ENCODE measurements around the gene MAFG.

Gene MAFG

DNA sequence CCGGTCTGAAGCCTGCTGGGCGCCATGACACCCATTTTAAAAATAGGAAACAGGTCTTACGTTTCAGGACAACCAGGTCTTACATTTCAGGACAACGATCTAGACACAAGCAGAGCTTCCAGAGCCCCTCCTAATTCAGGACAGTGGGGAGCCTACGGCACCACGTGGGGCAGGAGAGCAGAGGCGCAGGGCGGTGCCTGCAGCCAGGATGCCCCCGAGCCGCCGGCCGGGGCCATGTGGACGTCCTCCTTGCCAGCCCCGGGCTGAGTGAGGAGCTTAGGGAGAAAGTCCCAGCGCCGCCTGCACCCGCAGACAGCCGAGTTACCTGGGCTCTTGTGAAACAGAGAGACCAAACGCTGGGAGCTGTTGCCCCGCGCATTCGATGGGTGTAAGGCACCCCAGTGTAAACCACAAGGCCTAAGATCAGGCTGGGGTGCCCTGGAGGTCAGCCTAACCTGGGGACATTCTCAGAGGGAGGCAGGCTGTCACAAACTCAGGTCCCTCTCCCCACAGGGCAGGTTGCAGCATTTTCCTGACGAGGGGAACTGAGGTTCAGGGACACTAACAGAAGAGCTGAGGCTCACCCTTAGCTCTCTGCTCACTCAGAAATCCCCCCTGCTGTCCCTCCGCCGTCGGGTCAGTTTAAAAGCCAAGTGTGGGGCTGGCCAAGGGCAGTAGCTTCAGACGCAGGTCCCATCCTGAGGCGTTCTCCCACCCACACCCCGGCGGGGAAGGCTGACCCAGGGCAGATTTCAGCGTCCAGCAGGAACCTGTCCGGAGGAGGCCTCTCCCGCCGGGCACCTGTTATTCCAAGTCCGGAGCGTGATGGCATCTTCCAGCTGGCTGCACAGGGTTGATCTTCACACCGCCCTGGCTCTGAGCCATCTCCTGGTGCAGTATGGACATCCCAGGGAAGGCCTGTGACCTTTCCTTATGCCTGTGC, 35.2 kb upstream of the MAFG start:
- Histone ChIP-seq H3K27me3 (replicated peaks; ENCODE audit: insufficient read depth, low read length) (peaks cover 81% of the 10 kb centered on the region), H2AFZ (ENCODE audit: low read length) (no peak overlapping the region)

DNA sequence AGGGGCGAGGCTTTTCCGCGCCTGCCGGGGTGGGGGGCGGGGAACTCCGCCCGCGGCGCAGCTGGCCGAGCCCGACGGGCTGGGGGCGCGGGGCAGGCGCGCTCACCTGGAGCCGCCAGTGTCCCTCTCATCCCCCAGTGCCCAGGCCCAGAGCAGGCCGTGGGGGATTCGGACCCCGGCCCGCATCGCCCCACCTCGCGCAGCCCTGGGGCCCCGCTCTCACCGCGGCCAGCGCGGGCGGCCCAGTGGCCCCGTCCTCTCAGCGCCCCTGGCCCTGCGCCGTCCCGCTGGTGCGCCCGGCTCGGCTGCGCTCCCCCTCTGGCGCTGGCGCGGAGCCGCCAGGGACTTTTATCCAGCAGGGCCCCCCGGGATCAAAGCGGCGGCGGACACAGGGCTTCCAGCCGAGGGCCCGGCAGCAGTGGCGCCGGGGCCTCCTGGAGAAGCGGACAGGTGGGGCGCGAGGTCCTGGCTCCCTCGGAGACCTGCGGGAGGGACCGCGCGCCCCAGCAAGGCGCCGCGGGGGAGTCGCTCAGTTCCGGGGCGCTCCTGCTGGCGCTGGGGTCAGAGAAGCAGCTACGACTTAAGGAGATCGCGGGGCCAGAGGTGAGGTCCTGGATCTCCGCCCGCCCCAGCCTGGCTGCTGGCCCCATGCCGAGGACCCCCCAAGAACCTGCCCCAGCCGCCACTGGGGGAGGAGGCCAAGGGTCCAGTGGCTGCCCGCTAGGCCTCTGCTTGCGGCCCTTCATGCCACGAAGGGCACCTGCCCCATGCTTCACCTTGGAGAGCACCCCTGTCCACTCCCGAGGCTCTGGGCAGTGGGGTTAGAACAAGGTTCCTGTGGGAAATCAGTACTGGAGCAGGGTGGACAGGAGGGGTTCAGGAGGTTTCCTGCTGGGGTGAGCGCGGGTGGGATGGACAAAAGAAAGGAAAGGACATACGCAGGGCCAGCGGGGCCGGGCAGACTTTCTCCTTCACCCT, 34.3 kb upstream of the MAFG start:
- no peak overlapping the region for H3K9ac ChIP-seq (ENCODE audit: low read length)
- H2AFZ ChIP-seq (ENCODE audit: low read length), result no peak overlapping the region
- H3K9me3 ChIP-seq (replicated peaks; ENCODE audit: insufficient read depth, low read length), result no peaks in the 10 kb centered on the region
- TF ChIP-seq EZH2 (optimal IDR thresholded peaks at IDR 0.05; ENCODE audit: low read depth, low read length) (no peak), EZH2phosphoT487 (IDR thresholded peaks at IDR 0.05; ENCODE audit: low read length) (no peak)
- H4K20me1 ChIP-seq (ENCODE audit: insufficient read depth, low read length), result no peaks in the 10 kb centered on the region
- H3F3A ChIP-seq (ENCODE audit: insufficient read depth, low read length), result no peaks in the 10 kb centered on the region
- no peak overlapping the region for H3K4me2 ChIP-seq (ENCODE audit: low read depth, low read length)
- peaks cover 82% of the 10 kb centered on the region for H3K27me3 ChIP-seq (replicated peaks; ENCODE audit: insufficient read depth, low read length)
- no peaks in the 10 kb centered on the region for H3K9me2 ChIP-seq (replicated peaks; ENCODE audit: insufficient read depth, low read length)
- H3K4me1 ChIP-seq (ENCODE audit: low read length), result no peaks in the 10 kb centered on the region
- no peak for DNase-seq
- no peak overlapping the region for H3K27ac ChIP-seq (ENCODE audit: low read length)
- no peaks in the 10 kb centered on the region for H3K36me3 ChIP-seq (replicated peaks; ENCODE audit: insufficient read depth, low read length)
- no peaks in the 10 kb centered on the region for H3K79me2 ChIP-seq (ENCODE audit: low read length)
- H3K4me3 ChIP-seq (ENCODE audit: low read length), result no peak overlapping the region

More for the DNA sequence above, 35.2 kb upstream of the MAFG start:
- Histone ChIP-seq H3K4me1 (ENCODE audit: low read length) (no peaks in the 10 kb centered on the region), H3K9me3 (replicated peaks; ENCODE audit: insufficient read depth, low read length) (no peaks in the 10 kb centered on the region), H3K36me3 (replicated peaks; ENCODE audit: insufficient read depth, low read length) (no peaks in the 10 kb centered on the region), H4K20me1 (ENCODE audit: insufficient read depth, low read length) (no peaks in the 10 kb centered on the region), H3F3A (ENCODE audit: insufficient read depth, low read length) (no peaks in the 10 kb centered on the region), H3K4me2 (ENCODE audit: low read depth, low read length) (no peak overlapping the region), H3K27ac (ENCODE audit: low read length) (no peak overlapping the region), H3K9ac (ENCODE audit: low read length) (no peak overlapping the region), H3K79me2 (ENCODE audit: low read length) (no peaks in the 10 kb centered on the region), H3K9me2 (replicated peaks; ENCODE audit: insufficient read depth, low read length) (no peaks in the 10 kb centered on the region), H3K4me3 (ENCODE audit: low read length) (no peak overlapping the region)
- no peak for DNase-seq
- TF ChIP-seq, protein P1, sequence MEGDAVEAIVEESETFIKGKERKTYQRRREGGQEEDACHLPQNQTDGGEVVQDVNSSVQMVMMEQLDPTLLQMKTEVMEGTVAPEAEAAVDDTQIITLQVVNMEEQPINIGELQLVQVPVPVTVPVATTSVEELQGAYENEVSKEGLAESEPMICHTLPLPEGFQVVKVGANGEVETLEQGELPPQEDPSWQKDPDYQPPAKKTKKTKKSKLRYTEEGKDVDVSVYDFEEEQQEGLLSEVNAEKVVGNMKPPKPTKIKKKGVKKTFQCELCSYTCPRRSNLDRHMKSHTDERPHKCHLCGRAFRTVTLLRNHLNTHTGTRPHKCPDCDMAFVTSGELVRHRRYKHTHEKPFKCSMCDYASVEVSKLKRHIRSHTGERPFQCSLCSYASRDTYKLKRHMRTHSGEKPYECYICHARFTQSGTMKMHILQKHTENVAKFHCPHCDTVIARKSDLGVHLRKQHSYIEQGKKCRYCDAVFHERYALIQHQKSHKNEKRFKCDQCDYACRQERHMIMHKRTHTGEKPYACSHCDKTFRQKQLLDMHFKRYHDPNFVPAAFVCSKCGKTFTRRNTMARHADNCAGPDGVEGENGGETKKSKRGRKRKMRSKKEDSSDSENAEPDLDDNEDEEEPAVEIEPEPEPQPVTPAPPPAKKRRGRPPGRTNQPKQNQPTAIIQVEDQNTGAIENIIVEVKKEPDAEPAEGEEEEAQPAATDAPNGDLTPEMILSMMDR (IDR thresholded peaks at IDR 0.05; ENCODE audit: low read length), result no peak
- TF ChIP-seq EZH2phosphoT487 (IDR thresholded peaks at IDR 0.05; ENCODE audit: low read length) (no peak), EZH2 (optimal IDR thresholded peaks at IDR 0.05; ENCODE audit: low read depth, low read length) (no peak)

DNA sequence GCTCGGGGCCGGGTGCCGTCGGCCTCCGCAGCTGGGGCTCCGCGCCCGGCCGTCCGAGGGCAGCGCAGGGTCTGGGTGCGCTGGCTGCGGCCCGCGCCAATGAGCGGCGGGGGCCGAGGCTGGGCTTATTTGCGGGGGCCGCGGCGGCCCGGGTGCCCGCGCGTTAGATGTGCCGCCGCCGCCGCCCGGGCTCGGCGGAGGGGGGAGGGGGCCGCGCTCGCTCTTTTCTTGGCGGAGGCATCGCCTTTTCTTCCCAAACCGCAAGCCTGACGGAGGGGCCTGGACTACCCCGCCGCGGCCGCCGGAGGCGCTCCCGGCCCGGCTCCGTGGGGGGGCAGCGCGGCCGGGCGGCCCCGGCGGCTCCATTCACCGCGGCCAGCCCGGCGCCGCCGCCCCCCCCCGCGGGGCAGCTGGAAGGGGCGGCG, 33.6 kb upstream of the MAFG start, which contains the start of gene NOTUM:
Gene NOTUM, minus strand, starts transcription at position 101 of the 425 bp plus-strand sequence. CDS start 278 bp downstream, outside the sequence.
- no peaks in the 10 kb centered on the region for H3K9me3 ChIP-seq (replicated peaks; ENCODE audit: insufficient read depth, low read length)
- H3K79me2 ChIP-seq (ENCODE audit: low read length), result no peaks in the 10 kb centered on the region
- peaks cover 77% of the 10 kb centered on the region for H3K27me3 ChIP-seq (replicated peaks; ENCODE audit: insufficient read depth, low read length)
- no peaks in the 10 kb centered on the region for H3K4me1 ChIP-seq (ENCODE audit: low read length)
- no peaks in the 10 kb centered on the region for H4K20me1 ChIP-seq (ENCODE audit: insufficient read depth, low read length)
- TF ChIP-seq EZH2phosphoT487 (IDR thresholded peaks at IDR 0.05; ENCODE audit: low read length), result no peak
- TF ChIP-seq, protein P1 (IDR thresholded peaks at IDR 0.05; ENCODE audit: low read length), result no peak
- TF ChIP-seq EZH2 (optimal IDR thresholded peaks at IDR 0.05; ENCODE audit: low read depth, low read length), result no peak
- H3K4me2 ChIP-seq (ENCODE audit: low read depth, low read length), result no peak within 1 kb of the TSS
- no peak within 1 kb of the TSS for H3K4me3 ChIP-seq (ENCODE audit: low read length)
- no peak within 1 kb of the TSS for H3K27ac ChIP-seq (ENCODE audit: low read length)
- no peak within 1 kb of the TSS for H3K9ac ChIP-seq (ENCODE audit: low read length)
- H2AFZ ChIP-seq (ENCODE audit: low read length), result no peak within 1 kb of the TSS
- no peaks in the 10 kb centered on the region for H3K9me2 ChIP-seq (replicated peaks; ENCODE audit: insufficient read depth, low read length)
- no peak for DNase-seq
- no peaks in the 10 kb centered on the region for H3K36me3 ChIP-seq (replicated peaks; ENCODE audit: insufficient read depth, low read length)
- no peaks in the 10 kb centered on the region for H3F3A ChIP-seq (ENCODE audit: insufficient read depth, low read length)

Measured in MM.1S (cell line).